Activated gamma-delta T cell treated with Interleukin-2 at 50 U/mL for 16 hours (primary cell): ENCODE results near the gene ABCC3.

Experiments used
- DNase-seq: peaks from one replicate; pipeline ENCODE4 v3.0.0-alpha.2; 2020

Gene ABCC3

DNA sequence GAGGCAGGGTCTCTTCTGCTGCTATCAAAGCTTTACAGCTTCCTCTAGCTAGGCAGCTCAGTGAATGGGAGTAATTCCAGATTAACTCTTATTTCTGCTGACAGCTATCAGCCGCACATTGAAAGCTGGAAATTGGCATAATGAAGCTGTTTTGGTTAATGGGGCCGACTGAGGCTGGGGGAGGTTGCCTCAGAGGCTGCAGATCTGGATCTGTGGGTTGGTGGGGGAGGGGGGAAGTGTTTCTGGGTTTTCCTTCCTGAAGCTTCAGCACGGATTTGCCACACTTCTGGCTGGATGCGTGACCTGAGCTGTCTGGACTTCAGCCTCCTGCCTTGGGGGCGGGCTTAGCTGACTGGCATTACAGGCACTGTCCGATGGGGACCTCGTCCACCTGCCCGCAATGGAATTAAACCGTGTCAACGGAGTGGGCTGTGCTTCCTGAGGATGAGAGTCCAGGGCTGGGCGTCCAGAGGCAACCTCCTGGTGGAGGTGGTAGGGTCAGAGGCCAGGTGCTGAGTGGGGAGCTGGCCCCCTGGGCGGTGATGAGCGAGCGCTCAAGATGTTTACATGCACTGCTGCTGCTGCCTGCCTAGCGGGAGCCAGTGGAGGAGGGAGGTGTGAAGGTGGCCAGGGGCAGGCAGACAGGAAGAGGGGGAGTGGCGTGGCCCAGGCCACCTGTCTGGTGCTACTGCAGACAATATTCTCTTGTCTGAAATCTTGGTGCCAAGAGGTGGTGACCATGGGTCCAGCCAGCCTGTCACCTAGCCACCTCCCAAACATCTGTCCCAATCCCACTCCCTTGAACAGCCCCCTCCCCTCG, 6.7 kb upstream of the ABCC3 start:
- DNase-seq = no peak

DNA sequence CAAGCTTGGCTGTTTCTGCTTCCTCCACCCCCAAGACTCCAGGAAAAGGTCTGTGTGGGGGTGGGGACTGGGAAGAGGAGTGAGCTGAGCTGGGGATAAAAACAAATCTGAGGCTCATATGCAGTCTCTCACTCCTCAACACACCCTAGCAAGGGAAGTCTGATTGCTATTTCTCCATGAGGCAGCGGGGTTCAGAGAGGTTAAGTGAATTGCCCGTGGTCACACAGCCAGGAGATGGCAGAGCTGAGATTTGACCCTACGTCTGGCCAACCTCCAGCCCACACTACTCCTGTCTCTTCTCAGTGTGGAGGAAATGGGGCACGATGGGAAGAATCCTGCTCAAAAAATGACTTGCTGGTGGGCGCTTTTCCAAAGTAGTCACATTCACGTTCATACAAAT, 4.8 kb upstream of the ABCC3 start:
- no peak for DNase-seq

DNA sequence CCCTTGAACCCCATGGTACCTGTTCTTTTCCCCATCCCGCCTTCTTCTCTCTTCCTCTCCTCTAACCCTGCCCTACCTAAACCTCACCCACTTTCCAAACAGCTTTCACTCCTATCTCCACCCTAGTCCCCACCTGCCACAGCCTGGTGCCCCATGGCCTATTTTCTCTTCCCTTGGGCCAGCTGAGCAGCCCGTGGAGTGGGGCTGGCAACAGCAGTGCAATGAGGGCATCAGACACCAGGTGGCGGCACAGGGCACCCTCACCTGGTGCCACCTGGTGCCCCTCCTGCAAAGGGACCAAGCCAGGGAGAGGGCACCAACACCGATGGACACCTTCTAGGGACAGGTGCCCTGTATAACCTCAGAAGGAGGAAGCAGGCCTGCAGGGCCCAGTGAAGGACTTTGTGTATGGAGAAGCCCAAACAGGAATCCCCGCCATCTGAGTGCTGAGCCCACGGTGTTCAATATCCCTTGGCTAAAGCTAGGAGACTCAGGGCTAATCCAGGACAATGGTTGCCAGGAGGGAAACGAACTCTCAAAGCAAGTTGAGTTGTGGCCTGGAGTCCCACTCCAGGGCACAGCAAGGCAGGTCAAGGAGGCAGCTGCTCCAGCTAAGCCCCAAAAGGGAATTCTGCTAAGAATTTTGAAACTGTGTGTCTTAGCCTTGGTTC, 4.0 kb upstream of the ABCC3 start:
- DNase-seq = peak; percentile 45

DNA sequence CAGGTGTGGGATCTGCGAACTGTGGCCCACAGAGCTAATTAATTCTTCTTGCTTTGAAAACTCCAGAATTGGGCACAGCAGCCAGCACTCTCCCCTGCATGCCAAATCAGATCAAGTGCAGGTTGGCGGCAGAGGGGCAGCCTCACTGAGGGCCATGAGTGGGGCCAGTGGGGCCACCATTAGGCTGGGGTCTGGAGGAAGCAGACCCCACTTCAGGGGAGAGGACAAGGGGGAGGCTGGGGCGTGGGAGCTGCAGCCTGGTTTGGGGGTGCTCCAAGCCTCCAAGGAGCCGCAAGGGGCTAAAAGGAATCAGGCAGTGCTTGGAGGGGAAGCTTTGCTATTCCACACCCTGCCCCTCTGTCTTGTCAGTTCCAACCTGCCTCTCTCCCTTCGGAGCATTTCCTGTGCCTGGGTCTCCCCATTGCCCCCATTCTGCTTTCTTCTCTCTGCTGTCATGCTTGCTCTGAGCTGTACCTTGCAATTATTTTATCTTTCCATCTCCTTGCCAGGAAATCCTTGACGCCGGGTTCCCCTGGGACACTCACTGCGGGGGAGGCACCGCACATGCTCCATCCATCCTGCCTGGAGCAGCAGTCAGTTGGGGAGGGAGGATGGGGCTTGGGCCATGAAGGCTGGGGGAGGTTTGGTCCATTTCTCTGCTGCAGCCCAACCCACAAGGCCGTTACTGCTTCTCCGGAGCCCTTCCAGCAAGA, 3.3 kb upstream of the ABCC3 start:
- DNase-seq = no peak

- DNase-seq = no peak
These were observed 2.6 kb upstream of the ABCC3 start for GRCh38 chr17:50631908-50632571.

- no peak for DNase-seq
These were observed 2.0 kb upstream of the ABCC3 start for GRCh38 chr17:50632637-50633036.

DNA sequence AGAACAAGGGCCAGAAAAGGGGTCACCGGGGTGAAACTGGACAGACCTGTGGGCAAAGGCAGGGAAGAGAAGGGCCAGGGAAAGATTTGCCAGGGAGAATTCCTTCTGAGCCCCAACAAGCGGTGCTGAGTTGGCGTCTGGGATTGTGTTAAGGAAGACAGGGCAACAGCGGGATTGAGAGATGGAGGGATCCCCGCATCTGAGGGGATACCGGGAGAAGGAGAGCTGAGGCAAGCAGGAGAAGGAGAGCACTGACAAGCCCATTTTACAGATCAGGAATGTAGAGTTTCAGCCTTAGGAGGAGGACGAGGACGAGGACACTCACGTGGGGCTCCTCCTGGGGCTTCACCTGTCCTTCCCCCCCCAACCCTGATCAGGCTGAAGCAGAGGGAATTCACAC, 998 bp upstream of the ABCC3 start:
- DNase-seq = no peak

DNA sequence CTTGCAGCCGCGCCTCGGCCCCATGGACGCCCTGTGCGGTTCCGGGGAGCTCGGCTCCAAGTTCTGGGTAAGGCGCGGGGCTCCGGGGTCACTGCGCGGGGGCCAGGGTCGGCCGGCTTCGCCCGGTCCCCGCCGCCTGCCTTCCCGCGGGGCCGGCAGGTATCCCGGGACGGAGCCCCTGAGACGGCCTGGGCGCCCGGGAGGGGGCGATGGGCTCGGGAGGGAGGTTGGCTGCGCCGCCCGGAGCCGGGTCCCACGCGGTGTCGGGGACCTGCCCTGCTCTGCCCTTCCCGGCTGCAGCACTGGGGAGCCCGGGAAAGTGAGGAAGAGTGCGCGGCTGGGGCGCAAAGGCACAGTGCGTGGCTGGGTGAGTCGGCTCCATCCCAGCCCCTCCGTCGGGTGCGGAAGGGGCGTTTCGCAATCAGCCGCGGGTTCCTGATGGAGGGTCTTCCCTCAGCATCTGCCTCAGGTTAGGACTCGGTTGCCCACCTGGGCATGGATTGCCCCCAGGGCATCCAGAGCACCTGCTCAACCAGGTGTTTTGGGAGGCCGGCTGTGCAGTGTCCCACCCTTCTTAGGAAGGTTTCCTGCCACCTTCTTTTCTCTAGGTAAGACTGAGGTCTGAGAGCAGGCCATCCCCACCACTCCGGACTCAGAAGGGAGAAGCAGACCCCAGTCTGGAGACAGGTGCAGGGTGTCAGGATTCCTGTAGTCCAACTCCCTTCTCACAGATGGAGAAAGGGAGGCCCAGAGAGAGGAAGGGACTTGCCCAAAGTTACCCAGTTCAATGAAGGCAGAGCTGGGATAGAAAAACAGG, 442 bp downstream of the ABCC3 start:
- no peak for DNase-seq

GRCh38 chr17:50635732-50635981, 976 bp downstream of the ABCC3 start:
- DNase-seq = no peak

GRCh38 chr17:50635982-50636803, 1.5 kb downstream of the ABCC3 start:
- no peak for DNase-seq

DNA sequence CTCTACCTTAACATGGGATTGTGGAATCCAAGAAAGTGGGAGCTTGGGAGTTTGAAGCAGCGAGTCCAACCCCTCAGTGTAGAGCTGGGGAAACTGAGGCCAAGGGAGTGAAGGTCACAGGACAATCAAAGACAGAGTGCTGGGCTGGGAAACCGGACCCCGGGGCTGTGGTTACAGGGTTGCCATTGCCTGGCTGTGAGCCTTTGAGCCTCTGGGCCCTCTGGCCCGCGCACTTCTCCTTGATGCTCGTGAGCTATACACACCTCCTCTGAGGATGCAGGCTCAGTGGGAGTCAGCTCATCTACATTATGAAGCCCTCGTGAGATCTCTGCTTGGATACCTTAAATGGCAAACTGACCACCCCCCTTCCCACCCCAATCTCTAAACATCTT, 2.1 kb downstream of the ABCC3 start:
- DNase-seq = no peak

DNA sequence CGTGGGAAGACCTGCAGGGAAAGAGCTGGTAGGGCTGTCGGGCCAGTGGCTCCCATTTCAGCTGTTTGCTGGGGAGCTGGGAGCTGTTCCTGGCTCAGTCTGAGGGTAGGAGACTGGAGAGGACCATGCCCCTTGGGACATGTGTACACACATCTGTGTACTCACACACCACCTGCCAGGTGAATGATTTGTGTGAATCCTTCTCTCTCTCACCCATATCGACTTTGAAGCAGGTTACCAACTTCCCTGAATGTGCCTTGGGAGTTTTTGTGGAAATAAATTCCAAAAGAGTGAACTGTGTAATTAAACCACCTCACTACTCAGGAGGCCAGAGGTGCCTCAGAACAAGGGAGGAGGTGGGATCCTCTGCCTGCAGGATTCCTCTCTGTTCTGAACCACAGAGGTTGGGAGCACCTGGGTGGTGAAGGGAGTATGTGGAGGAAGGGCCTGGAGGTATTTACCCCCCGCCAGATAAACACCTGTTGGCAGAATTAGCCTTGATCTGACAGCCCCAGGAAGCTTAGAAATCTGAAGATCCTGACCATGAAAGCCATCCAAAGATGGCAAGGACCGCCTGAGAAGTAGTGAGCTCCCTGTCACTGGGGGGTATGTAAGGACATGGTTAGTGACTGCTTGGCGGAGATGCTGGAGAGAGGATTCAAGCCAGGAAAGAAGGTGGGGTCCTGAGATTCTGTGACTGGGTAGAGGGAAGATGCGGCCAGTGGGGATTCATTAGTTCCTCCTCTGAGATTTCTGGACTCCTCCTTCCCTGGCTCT, 3.3 kb downstream of the ABCC3 start:
- DNase-seq = no peak

GRCh38 chr17:50638606-50638965, 3.9 kb downstream of the ABCC3 start:
- DNase-seq = no peak

GRCh38 chr17:50638966-50639713, 4.5 kb downstream of the ABCC3 start:
- DNase-seq = no peak

DNA sequence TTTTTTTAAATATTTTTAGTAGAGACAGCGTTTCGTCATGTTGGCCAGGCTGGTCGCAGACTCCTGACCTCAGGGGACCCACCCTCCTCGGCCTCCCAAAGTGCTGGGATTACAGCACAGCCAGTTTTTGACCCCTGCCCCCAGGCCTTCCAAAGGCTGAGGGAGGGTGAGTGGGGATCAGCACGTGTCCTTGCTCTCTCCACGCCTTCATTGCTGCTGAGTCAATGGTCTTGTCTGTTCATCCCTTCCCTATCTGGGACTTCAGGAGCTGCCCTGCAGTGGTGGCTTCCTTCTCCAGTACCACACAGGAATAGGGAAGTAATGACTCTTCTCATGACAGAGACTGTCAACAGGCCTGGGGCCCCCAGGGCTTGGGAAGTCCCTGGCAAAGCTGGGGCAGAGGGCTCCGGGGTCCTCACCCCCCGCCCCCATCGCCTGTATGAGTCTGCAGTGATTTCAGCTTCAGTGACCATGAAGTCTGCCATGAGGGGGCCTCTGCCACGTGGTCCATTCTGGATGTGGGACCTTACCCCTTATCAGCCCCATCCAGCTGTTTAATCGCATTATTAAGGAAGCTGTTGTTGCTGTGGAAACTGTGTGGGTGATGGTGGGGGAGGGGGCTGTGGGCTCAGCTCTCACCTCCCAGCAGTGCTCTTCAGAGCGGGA, 6.1 kb downstream of the ABCC3 start:
- DNase-seq = no peak

- DNase-seq = no peak
These were observed 6.7 kb downstream of the ABCC3 start for GRCh38 chr17:50641357-50641756.

- DNase-seq = no peak
These were observed 7.5 kb downstream of the ABCC3 start for GRCh38 chr17:50642071-50642721.

DNA sequence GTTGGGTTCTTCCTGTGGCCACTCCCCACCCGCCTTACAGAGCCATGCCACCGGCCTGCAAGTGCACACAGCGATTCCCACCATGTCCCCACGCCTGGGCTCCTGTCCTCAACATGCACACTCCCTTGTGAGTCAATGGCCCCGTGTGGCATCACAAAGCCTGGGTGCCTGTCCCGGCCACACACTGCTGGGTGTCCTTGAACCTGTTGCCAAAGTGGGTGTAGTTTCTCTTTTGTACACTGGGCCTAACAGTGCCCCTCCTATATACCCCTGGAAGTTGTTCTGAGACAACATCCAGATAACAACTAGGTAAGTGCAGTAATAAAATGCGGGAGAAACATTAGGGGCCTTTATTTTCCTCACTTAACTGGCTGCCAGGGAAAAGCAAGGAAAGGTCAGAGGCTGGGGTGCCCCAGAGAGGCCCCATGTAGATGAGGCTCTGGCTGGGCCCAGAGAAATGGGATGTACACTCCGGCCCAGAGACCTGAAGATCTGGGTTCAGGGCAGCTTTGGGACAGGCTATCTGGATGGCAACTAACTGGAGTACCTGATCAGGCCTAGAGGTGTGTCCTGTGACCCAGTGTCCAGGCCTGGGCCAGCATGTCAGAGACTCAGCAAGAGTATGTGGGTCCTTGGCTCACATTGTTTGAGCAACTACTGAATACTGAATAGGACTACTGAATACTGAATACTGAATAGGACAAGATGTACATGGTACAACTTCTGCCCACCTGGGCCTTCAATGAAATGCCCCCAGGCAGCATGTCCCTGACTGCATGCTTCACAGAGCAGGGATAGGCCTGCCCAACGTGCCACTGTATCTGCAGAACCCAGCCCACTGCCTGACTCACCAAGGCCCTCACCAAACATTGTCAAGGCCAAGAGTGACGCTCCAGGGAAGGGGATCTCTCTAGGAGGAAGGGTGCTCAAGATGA, 8.3 kb downstream of the ABCC3 start:
- no peak for DNase-seq
